GM04503 (cell line): ENCODE measurements around the gene FILIP1L.

Experiments
- DNase-seq: peaks from one replicate; pipeline ENCODE4 v3.0.0-alpha.2; 2012; ENCODE audit warnings: low read depth

The FILIP1L gene

DNA sequence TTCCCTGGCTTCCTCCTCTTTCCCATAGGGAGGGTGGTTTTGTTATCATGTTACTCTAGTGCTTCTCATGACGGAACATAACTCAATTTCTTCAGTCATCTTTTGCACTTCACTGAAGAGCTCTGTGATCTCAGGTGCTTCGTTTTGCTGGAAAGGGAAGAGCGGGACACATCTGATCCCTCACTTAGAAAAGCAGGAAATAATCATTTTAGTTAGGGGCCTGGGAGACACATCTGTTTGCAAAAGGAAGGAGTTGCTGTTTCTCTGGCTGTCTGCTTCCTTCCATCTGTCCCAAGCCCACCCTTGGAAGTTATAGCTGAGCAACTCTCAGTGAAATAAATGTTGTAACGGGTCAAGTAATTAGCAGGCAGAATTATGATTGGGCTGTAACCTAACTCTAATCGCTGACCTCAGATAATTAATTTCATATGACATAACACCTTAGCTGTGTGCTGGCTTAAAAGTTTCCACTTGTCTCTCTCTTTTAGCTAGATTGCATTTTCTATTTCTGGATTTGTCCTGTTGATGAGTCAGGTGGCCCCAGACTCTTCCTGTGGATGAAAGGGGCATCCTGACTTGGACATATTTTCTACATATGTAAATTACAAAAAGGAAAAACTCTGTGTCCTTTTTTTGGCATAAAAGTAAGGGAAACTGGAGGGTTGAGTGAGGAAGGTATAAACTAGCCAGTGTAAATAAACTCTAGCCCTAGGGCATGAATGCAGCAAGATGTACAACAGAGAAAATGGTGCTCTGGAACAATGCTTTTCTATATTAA is 11.0 kb upstream of the FILIP1L start:
- no peak for DNase-seq

DNA sequence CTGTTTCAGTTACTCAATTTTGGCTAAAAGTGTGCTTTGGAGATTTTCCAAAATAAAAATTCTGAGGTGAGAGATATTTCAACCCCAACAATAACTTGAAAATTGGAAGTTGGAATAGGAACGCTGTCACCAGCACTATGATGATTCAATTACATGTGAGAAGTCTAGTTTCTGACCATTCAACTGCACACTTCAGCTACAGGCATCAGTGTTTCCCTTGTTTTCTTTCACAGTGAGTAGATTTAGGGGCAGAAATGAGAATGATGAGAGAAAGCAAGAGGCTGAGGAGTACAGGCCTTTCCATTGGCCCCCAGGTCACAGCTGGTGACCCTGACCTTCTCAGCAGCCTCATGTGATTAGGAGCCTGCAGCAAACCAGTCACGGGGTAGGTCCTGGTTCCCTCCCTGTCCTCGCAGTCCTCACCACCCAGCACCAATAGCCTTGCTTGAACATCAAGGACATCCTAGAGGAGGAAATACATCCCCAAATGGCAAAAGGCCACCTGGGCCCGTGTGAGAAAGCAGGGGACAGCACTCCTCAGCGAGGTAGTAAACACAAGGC is 10.0 kb upstream of the FILIP1L start:
- DNase-seq = no peak

DNA sequence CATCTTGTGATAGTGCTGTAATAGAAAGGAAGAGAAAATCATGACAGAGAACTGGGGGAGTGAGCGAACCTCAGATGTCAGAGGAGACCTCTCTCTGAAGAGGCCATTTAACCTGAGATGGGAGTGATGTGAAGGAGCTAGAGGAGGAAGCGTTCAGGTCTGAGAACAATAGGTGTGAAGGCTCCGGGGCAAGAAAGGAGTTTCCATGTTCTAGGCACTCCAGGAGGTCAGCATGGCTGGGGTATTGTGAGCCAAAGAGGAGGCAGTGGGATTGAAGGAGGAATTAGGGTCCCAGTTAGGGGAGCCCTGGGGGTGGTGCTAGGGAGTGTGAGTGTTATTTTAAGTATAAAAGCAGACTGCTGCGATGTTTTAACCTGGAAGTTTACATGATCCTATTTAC is 8.8 kb upstream of the FILIP1L start:
- DNase-seq = no peak

DNA sequence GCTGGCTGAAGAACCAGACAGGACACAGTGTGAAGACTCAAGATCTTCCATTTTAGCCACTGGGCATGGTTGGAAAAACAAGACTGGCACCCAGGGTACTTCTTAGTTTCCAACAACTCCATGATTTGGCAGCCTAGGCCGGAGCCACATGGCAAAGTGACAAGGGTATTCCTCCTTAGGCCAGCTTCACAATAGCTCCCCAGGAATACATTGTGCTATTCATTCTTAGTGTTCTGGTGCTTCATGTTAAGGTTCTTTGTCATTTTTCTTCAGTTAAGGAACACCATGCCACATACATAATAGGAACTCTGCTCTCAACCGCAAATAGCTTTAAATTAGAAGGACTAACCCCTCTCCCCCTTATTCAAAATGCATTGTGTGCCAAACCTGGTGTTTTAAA is 8.0 kb upstream of the FILIP1L start:
- DNase-seq = no peak

DNA sequence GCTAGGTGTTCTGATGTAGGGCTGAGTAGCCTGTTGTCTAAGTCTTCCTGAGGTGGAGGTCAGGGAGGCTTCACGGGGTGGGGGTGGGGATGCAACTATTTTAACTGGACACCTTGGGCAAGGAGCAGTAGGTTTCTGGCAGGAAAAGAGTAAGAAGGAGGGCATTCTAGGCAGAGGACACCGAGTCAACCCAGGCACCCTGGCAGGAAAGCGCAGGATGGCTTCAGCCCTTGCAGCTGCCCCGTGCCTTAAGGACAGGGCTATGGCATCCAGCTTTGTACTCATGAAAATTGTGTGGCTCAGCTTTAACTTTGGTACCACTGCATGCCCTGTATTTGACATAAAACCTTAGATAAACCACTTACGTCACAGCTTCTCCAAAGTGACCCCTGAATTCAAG is 6.4 kb upstream of the FILIP1L start:
- DNase-seq = no peak

DNA sequence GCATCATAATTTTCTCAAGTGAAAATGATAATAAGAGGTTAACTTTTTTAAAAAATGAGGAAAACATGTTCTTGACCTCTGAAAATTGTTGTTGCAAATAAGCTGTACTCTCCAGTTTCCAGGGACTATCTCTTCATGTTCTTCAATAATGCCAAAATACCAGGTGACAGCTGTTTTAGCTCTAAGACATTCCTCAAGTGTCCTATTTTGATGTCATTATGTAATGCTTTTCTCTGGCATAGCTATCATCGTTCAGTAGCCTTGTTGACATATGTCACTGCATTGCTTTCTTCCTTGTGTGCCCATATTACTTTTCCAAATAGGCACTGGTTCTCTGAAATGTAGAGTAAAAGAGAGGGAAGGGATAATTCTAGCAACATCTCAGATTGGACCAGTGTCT is 5.7 kb upstream of the FILIP1L start:
- DNase-seq = no peak

DNA sequence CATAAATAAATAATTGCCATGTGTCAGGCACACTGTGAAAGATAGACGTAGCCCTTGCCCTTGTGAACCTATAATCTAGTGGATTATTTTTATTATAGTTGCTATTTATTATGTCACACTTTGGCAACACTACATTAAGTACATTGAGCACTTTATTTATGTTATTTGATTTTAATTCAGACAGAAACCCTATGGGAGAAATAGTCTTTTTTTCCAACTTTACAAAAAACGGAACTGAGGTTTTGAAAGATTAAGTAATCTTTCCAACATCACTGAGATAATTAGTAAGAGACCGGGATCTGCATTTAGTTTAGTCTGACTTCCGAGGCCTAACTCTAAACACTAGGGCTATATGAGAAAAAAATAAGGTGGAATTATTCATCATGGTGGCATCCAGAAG is 2.8 kb upstream of the FILIP1L start:
- no peak for DNase-seq

DNA sequence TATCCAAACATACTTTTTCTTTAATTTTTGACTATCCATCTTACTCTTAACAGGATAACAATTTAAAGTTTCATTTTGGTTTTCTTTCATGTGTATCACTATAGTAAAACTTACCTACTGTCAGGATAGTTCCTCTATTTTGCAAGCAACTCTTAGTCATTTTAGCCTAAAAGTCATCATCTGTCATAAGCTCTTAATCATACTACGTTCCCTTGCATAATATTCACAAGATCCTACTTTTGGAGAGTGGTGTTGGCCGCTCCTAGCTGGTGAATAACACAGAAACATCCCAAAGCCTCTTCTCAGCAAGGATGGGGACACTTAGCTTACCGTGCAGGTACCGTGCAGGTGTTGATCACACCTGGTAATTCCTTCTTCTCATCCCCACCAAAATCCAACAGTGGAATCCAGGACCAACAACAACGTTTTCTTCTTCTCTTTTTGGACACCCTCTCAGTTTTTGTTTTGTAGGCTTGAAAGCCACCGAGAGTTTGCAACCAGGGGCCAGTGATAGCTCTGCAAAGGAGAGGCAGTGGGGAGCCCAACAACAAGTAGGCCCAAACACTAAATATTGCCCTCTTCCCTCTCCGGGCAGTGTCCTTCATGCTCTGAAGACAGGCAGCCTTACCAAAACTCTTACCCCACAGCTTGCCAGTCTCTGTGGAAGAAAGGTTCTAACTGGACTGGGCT is 433 bp downstream of the FILIP1L start:
- DNase-seq = no peak

DNA sequence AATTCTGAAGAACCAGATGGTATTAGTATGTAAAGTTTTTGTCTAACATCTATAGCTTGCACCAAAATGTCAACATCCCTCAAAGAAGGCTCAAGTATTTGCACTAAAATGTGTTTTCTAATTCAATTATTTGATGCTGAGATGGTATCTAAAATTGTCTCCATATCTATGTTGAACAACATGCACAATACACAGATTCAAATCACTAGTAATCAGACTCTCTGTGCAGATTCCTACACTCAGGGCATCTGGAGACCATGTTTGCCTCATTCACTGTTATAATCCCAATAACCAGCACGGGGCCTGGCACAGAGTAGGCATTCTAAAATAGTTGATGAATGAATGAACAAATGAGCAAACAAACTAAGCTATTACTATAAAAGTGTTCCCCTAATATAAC is 2.6 kb downstream of the FILIP1L start:
- no peak for DNase-seq

DNA sequence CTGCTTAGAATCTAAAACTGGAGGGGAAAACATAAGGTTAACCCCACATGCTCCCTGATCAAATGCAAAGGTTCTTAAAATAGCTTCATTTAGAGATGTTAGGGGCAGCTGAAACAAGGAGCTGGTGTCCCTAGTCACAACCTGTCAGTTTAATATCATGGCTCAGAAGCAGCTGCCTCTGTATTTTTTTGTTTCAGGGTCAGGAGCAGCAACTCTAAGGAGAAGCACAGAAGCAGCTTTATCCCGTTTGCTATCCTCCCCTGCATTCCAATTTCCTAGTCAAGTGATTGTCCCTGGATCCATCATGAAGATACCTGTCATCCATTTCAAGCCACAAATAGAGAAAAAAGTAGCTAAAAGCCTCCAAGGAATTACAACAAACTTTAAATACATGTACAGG is 4.1 kb downstream of the FILIP1L start:
- DNase-seq = no peak

DNA sequence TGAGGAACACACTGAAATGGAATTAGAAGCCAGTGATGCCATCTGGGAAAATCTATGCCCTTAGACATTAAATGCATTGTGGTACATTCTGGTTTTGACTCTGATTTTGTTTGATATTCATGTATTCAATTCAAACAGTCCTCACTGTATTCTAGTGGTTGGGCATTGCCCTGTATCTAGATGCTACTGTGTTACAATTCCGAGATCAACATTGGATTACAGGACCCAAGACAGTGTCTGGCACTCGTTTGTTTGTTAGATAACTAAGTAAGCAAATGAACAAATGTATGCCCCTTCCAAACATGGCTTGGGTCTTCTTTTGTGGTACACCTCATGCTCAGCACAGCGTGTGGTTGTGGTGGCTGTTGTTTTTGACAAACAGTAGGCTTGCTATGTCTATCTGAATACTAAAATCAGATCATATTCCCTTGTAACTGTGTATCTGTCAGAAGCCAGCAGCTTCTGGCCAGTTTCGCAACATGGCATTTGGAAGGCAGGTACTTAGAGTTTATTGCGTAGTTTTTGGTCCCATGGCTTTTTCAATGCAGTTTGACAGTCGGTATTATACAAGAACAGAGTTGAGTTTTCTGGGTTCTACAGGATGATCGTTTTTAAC is 5.7 kb downstream of the FILIP1L start:
- no peak for DNase-seq

DNA sequence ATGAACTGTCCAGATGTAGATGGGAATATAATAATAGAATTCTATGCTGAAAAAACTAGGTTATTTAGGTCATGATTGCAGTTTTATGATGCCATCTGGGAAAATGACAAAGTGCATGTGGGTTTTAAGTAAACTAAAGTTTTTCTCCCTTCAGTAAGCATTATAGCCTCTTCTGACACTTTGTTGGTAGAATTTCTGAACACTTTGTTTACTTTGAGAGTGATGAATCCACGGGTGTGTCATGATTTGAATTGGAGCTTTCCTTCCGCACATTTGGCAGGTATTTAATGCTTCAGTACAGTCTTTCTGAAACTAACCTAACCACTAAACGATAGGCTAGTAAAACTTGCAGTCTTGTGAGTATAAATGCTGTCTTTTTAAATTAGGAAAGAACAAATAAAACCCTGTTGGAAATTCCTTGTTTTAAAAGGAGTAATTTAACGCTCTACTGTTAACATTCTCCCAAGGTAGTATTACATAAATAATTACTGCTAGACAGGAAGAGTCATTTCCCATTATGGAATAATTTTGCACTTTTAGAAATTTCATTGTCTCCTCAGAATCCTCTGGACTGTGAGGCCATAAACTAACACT is 7.0 kb downstream of the FILIP1L start:
- DNase-seq = no peak

DNA sequence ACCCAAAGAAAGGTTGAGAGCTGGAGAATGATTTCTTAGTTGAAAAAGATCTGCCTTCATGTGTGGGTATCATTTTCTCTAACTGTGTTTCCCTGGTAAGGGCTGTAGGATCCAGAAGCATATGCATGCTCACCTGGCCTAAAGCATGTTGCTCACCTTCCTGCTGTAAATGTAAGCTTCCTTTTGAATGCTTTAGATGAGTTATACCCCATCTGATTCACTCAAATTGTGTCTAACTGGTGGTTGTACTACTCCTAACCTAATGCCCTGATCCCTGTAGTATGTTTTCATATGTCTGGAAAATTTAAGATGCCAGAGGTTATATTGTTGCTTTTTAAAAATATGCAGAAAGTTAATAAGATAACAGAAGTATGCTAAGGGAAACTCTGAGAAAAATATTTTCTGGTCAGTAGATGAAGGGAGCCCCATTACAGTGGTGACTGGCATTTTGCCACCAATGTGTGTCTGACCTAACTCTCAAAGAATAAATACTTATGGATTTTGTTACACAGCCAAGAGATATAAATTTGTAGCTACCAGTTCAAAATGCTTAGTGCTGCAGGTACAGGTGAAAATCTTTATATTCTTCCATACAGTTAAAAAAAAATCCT is 7.7 kb downstream of the FILIP1L start:
- DNase-seq = no peak

DNA sequence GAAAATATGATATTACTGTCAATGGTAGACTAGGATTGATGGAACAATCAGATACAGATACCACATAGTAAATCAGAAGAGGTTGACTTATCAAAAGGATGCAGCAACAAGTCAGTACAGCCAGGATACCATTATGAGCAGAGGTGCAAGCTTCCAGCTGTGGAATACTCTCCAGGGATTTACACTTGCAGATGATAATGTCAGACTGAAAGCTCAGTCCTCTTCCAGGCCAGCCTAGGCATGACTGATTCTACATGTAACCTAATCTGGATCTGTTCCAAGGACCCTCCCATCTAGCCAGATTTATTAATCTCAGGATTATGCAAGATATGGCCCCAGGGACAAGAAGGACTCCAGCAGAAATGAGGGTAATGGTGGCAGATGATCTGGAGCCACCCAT is 8.2 kb downstream of the FILIP1L start:
- no peak for DNase-seq

DNA sequence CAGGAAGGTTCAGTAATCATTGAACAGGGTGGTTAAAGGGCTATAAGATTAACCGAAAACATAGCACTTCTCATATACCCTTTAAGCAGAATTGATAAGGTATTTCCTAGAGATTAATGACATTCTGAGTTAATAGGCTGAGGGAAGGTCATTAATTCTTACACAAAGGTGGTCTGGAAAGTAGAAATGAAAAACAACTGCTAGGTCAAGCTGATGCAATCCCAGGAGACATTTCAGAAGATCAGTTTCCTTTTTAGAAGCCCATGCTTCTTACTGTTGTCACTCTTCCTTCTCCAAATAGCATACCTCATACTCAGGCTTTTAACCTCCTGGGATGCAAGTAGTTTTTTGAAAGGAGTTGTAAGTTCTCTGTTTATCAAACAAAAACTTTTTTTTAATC is 8.8 kb downstream of the FILIP1L start:
- no peak for DNase-seq

DNA sequence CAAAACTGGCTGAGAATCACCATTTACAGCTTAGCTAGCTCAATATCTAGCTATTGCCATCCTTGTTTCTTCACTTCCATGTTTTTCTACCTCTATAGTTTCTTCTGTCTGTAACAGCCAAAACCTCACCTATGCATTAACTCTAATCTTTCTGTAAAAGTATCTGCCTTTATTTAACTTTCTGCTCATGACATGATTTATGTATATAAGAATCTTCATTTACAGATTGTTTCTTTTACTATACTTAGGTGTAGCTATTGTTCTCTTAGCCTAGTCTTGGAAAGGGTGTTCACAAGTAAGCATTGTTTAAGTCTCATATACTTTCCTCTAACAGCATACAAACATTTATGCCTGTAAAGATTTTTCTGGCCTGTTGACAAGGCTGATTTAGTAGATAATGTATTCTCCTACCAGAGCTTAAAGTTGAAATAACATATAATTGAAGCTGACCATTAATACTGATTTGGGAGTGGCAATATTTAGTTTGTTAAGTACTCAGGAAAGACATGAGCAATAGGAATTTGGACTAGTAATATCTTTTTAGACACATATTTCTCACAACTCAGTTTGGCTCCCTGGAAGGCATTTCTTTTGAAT is 9.4 kb downstream of the FILIP1L start:
- DNase-seq = no peak

DNA sequence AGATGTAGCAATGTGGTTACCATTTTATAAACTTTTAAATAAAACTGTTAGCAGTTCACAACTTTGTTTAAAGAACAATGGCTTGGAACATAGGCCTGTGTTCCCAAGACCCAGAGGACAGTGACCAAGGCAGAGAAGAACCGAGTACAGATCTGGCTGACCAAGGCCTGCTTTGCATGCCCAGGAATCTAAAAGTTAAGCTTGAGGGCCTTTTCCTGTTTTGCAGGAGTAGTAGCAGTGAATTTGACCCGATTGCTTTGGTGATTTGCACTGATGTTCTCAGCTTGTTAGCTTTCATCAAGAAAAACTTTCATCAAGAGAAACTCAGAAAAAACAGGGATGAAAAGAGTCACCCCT is 9.9 kb downstream of the FILIP1L start:
- DNase-seq = no peak

DNA sequence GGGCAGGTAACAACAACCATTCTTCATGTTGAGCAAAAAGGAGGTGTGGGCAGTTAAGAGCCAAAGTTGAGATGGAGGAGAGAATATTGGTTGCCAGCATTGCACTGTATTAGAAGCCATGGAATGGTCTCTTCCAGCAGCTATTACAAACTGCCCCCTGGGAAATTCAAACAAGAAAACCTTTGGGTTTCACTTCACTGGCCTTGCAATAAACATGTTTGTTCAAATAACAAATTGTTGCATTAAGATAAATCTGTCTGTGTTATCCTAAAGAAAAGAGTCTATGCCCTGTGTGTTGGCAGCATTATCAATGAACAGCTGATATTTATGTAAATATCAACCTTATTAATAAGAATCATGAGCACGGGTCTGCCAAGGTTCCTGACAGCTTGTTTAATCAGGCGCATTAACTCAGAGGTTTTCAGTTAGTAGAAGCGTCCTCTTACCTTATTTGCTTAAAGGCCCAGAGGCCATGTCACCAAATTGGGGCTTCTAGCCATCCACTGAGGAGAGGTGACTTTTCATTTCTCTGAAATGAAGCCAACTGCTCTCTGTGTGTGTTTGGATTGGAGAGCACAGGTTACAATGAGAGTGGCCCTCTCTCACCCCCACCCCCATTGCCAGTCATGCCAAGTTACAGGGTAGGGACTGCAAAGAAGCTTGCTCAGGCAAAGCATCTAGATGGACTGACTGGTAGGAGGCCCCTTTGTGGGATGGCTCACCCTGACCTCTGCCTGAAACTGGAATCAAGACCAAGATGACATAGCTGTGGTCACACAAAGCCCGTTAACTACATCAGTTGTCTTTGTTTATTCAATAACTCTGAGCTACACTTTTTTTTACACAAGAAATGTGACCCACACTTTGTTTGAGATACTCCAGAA is 10.5 kb downstream of the FILIP1L start:
- peak; percentile 67 for DNase-seq

DNA sequence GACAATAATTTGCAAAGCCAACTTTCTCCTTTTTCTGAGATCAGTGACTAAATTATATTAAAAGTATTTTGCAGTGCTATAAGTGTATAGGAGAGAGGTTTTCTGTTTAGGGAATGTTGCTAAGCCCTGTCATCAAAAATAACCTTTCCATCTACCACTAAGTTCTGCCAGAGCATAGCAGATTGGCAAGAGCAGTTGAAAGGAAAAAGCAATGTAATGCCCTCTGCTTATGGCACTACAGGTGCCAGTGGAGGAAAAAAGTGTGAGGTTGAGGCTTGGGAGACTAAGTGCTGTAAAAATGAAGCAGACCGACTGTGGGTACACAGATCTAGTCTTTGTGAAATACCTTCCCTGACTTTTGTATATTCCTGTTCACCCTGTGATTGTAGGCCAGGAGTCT is 11.5 kb downstream of the FILIP1L start:
- no peak for DNase-seq

DNA sequence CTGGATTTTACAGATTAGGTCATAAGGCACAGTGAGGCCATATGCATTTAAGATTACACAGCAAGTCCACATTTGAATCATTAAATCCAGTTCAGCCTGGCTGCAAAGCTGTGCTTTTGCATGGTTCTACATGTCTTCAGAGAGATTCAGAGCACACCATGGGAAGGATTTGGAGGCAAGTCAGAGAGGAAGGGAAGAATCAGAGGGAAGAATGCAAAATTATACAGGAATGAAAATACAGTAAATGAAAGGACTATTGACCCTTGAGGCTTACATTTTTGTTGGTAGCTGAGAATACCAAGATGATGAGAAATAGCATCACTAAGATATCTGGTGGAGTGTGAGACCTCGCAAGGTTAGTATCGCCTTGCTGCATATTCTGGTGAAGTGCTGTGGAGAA is 13.9 kb downstream of the FILIP1L start:
- DNase-seq = no peak

DNA sequence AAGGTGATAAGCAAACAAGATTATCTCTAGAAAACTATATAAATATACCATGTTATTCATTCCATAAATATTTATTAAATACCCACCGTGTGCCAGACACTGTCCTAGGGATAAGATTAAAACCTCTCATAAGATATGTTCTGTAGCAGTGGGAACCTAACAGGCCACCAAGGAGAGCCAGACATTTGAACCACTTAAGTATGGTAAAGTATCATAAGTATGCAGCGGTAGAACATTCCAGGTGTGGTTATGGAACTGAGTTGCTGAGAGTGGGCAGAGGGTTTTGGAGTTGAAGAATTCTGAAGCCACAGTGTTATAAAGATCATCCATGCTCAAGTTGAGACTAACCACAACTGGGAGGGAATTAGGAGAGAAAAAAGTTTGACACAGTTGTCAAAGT is 14.7 kb downstream of the FILIP1L start:
- DNase-seq = no peak
